Stimulated activated CD8-positive, alpha-beta memory T cell treated with anti-CD3 and anti-CD28 coated beads, Interleukin-12 subunit alpha, Interleukin-12 subunit beta, amount 100 ng/mL, for 1 hour (primary cell): Measurements from ENCODE around the gene MRPL28.
"Not testable (repeated sequence)": the region's sequence is repeated elsewhere in the genome, so short reads cannot be mapped to it uniquely, and the experiment has no call there.

Experiments used
- DNase-seq: peaks from one replicate; pipeline ENCODE4 v3.0.0-alpha.2; 2020; ENCODE audit warnings: low read depth

MRPL28 gene

GRCh38 chr16:339680-340079 is 30.7 kb downstream of the MRPL28 start:
- no peak for DNase-seq

GRCh38 chr16:337975-338575 is 32.3 kb downstream of the MRPL28 start:
- no peak for DNase-seq

DNA sequence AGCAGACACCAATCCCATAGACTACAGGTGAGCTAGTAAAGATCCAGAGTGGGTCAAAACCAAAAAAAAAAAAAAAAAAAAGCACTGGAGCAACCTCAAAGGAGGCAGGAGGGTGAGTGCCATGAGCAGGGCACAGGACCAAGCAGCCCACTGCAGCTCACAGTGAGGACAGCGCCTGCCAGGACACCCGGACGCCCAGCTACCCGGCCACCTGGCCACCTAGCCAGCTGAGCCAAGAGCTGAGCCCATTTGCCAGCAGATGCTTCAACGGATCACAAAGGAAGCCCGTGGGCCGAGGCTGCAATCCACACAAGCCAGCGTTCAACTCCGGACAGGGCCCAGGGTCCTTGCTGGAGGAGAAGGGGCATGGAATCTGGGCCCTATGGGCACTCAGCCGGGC is 32.9 kb downstream of the MRPL28 start:
- no peak for DNase-seq

DNA sequence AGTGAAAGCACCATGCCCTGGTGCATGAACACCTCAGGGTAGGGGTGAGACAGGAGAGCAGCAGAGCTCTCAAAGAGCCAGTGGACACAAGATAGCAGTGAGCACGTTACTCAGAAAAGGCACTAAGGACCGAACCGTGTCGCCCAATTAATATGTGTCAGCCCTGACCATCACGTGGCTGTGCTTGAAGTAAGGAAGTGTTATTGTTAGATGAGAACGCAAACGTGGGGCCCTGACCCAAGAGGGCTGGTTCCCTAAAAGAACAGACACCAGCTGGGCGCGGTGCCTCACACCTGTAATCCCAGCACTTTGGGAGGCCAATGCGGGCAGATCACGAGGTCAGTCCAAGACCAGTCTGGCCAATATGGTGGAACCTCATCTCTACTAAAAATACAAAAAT is 34.1 kb downstream of the MRPL28 start:
- DNase-seq, result no peak

DNA sequence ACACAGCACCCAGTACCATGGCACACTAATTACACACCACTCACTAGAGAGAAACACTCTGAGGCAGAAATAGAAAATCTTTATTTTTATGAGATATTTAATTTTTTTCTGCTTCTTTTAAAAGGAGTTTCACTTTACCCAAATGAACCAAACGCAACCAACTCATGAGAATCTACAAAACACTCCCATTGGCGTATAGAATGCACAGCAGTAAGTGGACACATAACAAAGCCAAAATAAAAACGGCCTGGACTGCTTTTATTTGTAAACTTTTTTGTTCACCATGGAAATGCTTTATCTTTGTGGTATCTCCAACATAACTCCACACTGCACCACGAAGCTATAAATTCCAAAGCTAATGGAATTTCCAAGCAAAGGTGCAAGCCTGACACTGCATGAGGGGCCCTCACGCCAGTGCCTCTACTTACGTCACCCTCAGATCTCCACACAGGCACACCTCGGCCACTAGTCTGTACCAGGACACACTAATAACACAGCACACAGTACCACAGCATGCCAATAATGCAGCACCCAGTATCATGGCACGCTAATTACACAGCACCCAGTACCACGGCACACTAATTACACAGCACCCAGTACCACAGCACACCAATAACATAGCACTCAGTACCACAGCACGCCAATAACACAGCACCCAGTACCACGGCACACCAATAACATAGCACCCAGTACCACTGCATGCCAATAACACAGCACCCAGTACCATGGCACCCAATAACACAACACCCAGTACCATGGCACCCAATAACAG is 35.3 kb downstream of the MRPL28 start:
- not testable (repeated sequence) for DNase-seq

DNA sequence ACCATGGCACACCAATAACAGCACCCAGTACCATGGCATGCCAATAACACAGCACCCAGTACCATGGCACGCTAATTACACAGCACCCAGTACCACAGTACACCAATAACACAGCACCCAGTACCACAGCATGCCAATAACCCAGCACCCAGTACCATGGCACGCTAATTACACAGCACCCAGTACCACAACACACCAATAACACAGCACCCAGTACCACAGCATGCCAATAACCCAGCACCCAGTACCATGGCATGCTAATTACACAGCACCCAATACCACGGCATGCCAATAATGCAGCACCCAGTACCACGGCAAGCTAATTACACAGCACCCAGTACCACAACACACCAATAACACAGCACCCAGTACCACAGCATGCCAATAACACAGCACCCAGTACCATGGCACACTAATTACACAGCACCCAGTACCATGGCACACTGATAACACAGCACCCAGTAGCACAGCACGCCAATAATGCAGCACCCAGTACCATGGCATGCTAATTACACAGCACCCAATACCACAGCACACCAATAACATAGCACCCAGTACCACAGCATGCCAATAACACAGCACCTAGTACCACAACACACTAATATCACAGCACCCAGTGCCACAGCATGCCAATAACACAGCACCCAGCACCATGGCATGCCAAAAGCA is 36.0 kb downstream of the MRPL28 start:
- DNase-seq, result not testable (repeated sequence)

DNA sequence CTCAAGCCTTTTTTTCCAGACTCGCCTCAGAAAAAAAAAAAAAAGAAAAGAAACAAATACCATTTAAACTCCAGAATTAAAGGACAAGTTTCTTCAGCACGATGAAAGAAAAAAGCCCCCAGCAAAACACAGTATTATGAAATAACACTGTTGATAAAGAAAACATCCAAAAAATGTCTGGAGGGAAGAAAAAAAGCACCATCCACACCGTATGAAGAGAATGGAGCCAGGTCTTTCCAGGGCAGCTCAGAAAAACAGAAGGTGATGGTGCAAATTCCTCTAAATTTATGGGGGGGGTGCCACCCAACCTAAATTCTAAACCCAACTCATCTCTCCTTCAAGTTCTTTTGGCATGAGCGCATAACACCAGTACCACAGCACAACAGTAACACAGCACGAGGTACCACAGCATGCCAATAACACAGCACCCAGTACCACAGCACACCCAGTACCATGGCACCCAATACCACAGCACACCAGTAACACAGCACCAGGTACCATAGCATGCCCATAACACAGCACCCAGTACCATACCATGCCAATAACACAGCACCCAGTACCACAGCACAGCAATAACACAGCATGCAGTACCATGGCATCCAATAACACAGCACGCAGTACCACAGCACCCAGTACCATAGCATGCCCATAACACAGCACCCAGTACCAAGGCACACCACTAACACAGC is 36.8 kb downstream of the MRPL28 start:
- DNase-seq, result no peak

DNA sequence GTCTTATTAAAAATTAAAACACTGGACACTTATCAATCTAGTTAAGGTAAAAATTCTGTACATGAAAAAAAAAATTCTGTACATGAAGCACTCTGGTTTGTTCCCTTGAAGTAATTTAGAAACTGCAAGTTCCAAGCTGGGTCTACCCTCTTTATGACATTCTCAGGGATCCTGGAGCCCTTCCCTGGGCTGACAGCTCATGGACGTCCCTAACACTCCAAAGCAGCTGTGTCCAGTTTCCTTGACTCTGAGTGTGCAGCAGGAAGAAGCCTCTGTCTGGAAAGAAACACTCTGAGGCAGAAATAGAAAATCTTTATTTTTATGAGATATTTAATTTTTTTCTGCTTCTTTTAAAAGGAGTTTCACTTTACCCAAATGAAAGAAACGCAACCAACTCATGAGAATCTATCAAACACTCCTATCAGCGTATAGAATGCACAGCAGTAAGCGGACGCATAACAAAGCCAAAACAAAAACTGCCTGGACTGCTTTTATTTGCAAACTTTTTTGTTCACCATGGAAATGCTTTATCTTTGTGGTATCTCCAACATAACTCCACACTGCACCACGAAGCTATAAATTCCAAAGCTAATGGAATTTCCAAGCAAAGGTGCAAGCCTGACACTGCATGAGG is 39.0 kb downstream of the MRPL28 start:
- not testable (repeated sequence) for DNase-seq

DNA sequence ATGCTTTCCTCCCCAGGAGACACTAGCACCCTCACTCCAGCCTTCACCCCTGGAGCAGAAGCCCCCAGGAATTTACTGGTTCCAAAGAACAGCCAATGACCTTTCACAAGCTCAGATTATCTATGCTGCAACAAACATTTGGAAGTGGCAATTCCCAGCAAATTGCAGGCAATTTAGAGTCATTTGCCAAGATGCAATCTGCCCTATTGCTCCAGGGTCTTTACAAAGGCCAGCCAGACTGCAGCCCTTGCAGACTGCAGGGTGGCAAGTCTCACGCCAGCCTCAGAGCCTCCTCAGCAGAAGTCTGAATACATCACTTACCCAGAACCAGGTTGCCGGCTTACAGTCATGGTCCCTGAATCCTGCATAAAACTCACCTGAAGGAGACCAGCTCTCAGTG is 39.6 kb downstream of the MRPL28 start:
- DNase-seq, result no peak

GRCh38 chr16:325375-326145 is 44.8 kb downstream of the MRPL28 start:
- DNase-seq, result no peak

- DNase-seq, result peak; percentile 27
Observed at GRCh38 chr16:324451-325334, 45.6 kb downstream of the MRPL28 start.

DNA sequence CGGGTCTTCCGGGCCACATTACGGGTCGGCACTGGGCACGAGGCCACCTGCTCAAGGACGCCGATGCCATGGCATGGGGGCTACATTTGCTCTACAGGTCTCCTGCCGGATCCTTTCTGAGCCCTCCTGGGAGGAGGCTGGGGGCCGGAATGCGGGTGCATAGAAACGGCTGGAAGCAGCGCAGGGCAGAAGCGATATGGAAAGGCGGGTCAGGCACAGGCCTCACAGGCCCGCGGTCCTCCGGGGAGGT is 46.2 kb downstream of the MRPL28 start:
- DNase-seq, result no peak

DNA sequence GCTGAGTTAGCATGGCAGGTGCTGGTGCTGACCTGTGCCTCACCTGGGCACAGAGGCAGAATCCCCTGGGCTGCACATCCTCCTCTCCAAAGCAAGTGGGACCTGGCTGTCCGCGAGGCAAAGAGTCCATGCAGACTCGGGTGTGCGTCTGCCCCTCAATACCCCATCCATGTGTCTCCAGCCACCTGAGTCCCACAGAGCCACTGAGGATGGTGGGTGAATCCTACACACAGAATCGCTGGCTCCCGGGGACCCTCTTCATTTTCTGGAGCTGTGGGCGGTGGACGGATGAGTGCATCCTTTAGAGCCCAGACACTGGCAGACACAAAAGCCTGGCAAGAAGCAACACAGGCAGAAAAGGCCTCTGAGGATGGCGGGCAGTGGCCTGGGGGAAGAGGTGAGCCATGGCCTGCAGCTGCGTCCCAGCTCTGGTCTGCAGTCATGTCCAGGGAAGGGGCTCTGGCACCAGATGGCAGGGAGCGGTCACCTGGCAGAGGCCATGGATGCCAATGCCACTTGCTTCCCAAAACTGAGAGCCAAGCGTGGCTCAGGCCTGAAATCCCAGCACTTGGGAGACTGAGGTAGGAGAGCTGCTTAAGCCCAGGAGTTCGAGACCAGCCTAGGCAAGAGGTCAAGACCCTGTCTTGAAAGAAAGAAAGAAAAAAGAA is 47.7 kb downstream of the MRPL28 start:
- no peak for DNase-seq

- no peak for DNase-seq
Observed at GRCh38 chr16:321532-321931, 48.8 kb downstream of the MRPL28 start.

GRCh38 chr16:320206-320605 is 50.1 kb downstream of the MRPL28 start:
- no peak for DNase-seq

DNA sequence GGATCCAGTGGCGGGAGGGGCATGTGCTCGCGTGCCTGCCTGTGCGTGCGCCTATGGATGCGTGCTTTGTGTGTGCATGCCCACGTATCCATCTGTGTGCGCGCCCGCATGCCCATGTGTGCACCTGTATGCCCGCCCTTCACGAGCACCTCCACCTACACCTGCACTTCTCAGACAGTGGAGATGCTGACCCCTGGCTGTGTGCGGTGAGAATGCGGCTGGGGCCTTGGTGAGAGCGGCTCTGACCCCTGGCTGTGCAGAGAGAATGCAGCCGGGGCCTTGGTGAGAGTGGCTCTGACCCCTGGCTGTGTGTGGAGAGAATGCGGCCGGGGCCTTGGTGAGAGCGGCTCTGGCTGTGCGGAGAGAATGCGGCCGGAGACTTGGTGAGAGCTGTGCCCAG is 51.7 kb downstream of the MRPL28 start:
- DNase-seq, result no peak

GRCh38 chr16:317583-317982 is 52.8 kb downstream of the MRPL28 start:
- DNase-seq, result no peak
